Psoas muscle (tissue), 8 donors: ENCODE measurements around the gene ESYT3. TPM values are rescaled to one million over a fixed set of nuclear protein-coding genes. Genes with fewer than 3 reads are reported as not detected.

ENCODE experiments used
- ATAC-seq, 4 donors: fragments of 200-7000 bp; cut with Tn5 transposase; one replicate each; pipeline ENCODE4 v1.9.1; 2020; ENCODE audit warnings: moderate library complexity in 3 of 4, mild to moderate bottlenecking in 2 of 4
- DNase-seq, 2 donors: peaks; one replicate each; pipeline ENCODE4 v3.0.0-alpha.2; 2020
- H3K27ac ChIP-seq: fragments of 200-600 bp; one replicate; pipeline ENCODE4 v1.8.0; 2022
- H3K27me3 ChIP-seq, 3 donors: fragments of 200-600 bp in 1 of 3; one replicate each; pipeline versions ENCODE4 v1.6.1 to v1.8.0; 2013 to 2022; ENCODE audit warnings: low read length in 2 of 3, mild to moderate bottlenecking in 2 of 3, moderate library complexity in 1 of 3; ENCODE audit not compliant: insufficient read depth in 3 of 3
- H3K36me3 ChIP-seq, 2 donors: fragments of 200-600 bp in 1 of 2; one replicate each; pipeline versions ENCODE4 v1.6.1 to v1.8.0; 2013 to 2022; ENCODE audit warnings: low read depth in 1 of 2, mild to moderate bottlenecking in 1 of 2, moderate library complexity in 1 of 2; ENCODE audit not compliant: insufficient read depth in 1 of 2
- H3K4me1 ChIP-seq: fragments of 200-600 bp; one replicate; pipeline ENCODE4 v1.8.0; 2022
- H3K4me3 ChIP-seq: fragments of 200-600 bp; one replicate; pipeline ENCODE4 v1.8.0; 2022; ENCODE audit warnings: mild to moderate bottlenecking
- H3K9me3 ChIP-seq: fragments of 200-600 bp; one replicate; pipeline ENCODE4 v1.8.0; 2022
- WGBS, 3 donors: extraction: QIAGEN DNeasy Blood & Tissue Kit; methylation state at CpG; one replicate each; pipeline versions ENCODE4 v1.1.6 to v1.1.7; 2013; 5-methylcytosine and 5-hydroxymethylcytosine counted together
- intact Hi-C, 2 donors: fragments of 100-400 bp; cut with DNase I; formaldehyde crosslinking; loops; one replicate each; pipeline versions ENCODE4 v1.11.0 to v1.14.2; 2022
- polyA plus RNA-seq, 3 donors: library from polyadenylated mRNA; stranded (reverse); fragments of 200-250 nt; gene quantifications; one replicate each; pipeline ENCODE4 v1.2.3, GENCODE V29; 2013
- total RNA-seq, 4 donors: library from RNA; stranded (reverse); fragmentation: NEBNext Ultra II Directional in 2 of 4; extraction: Animal tissue kit (Norgen Biotek cat#: 25700) in 2 of 4; gene quantifications; one replicate each; pipeline versions ENCODE4 v1.2.1 to v1.2.4, GENCODE V29; 2021 to 2023
- TF ChIP-seq, protein P1 (sequence below): fragments of 200-600 bp; IDR thresholded peaks from one replicate; pipeline ENCODE4 v1.8.0; 2022; ENCODE audit warnings: antibody characterized with exemption
- donor health status: healthy with polysubstance abuse.
- donor health status: DM: no; HTN: no; CAD: no; lungs with moderate emphysema.
- donor health status: Bipolar disorder and iron deficiency.
- donor health status: healthy.
- donor health status: DM: yes; HTN: yes; CAD: no.
- donor health status: DM: no; HTN: no; CAD: no.
- donor health status: DM: no; HTN: no; CAD: no.
- donor health status: DM: yes; HTN: yes; CAD: no.

Gene ESYT3
- total and polyA plus RNA-seq, 7 donors = 0.35 to 4.5 (median 2.0) TPM

DNA sequence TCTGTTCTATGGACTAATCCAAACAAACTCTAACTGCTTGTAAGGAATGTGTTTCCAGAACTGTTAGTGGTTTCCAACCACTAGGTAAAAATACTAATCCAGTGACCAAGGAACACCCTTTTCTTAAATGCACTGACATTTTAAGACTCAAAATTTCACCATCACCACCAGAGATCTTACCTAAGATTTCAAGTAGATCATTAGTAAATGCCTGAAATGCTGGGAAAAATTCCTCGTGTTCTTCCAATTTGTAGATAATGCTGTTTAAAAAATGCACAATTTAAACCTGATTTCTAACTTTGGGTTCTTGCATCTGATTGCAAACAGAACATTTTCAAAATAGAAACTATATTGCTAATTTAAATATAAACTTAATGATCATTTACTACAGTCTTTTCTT, 63.4 kb downstream of the ESYT3 start:
- intact Hi-C loops = no loop called here
- Histone ChIP-seq H3K27me3 (no peaks in the 10 kb centered on the region), H3K9me3 (no peaks in the 10 kb centered on the region), H3K4me3 (no peak overlapping the region), H3K27ac (no peak overlapping the region), H3K36me3 (peaks cover 0 to 9% of the 10 kb centered on the region in 2 donors), H3K4me1 (peaks cover 22% of the 10 kb centered on the region)
- TF ChIP-seq, protein P1, sequence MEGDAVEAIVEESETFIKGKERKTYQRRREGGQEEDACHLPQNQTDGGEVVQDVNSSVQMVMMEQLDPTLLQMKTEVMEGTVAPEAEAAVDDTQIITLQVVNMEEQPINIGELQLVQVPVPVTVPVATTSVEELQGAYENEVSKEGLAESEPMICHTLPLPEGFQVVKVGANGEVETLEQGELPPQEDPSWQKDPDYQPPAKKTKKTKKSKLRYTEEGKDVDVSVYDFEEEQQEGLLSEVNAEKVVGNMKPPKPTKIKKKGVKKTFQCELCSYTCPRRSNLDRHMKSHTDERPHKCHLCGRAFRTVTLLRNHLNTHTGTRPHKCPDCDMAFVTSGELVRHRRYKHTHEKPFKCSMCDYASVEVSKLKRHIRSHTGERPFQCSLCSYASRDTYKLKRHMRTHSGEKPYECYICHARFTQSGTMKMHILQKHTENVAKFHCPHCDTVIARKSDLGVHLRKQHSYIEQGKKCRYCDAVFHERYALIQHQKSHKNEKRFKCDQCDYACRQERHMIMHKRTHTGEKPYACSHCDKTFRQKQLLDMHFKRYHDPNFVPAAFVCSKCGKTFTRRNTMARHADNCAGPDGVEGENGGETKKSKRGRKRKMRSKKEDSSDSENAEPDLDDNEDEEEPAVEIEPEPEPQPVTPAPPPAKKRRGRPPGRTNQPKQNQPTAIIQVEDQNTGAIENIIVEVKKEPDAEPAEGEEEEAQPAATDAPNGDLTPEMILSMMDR = no peak
- DNase-seq = no peak
- 95 to 100% (median 99%) methylated on average over 1 of the region's 1 CpG for WGBS, 3 donors
- ATAC-seq = no peak

DNA sequence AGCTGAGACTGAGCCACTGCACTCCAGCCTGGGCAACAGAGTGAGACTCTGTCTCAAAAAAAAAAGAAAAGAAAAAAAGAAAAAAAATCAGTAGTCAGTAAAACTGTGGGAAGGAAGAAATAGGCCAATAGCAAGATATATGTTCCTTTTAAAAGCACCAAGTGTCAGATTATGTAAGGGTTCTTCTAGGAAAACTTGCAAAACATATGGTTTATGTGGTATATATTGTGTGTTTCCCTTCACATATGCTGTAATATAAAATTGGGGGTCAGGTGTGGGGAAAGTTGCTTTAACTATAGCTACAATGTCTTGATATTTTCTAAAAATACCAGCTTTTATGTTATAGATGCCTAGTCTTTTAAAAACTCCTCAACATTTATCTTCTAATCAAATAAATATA, 64.6 kb downstream of the ESYT3 start:
- DNase-seq = no peak
- H3K4me3 ChIP-seq = no peak overlapping the region
- ATAC-seq = no peak
- intact Hi-C loops = no loop called here
- peaks cover 11% of the 10 kb centered on the region for H3K4me1 ChIP-seq
- peaks cover 0 to 15% of the 10 kb centered on the region in 2 donors for H3K36me3 ChIP-seq
- TF ChIP-seq, protein P1 = no peak
- H3K9me3 ChIP-seq = no peaks in the 10 kb centered on the region
- no peaks in the 10 kb centered on the region for H3K27me3 ChIP-seq
- no peak overlapping the region for H3K27ac ChIP-seq

DNA sequence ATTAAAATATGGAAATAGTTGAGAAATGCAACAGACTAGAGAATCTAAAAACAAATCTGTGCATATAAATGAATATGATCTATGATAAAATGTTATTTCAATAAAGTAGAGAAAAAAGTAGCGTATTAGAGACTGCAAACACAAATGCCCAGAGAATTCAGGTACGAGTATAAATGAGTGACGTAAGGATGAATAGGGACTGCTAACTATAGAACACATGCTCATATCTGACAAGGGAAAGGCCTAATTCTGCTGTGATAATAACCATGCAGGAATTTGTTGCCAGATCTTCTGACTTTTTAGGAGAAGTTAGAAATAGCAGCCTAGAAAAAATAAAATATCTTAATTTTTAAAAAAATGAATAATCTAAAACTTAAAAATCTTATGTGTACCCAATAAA, 73.1 kb downstream of the ESYT3 start:
- no peak for DNase-seq
- WGBS, 3 donors = 94 to 98% (median 95%) methylated on average over 3 of the region's 3 CpGs
- TF ChIP-seq, protein P1 = no peak
- Histone ChIP-seq H3K27me3 (no peaks in the 10 kb centered on the region), H3K9me3 (no peaks in the 10 kb centered on the region), H3K36me3 (peaks cover 0 to 19% of the 10 kb centered on the region in 2 donors), H3K27ac (no peak overlapping the region), H3K4me3 (no peak overlapping the region), H3K4me1 (no peaks in the 10 kb centered on the region)
- intact Hi-C loops = no loop called here
- ATAC-seq = no peak

DNA sequence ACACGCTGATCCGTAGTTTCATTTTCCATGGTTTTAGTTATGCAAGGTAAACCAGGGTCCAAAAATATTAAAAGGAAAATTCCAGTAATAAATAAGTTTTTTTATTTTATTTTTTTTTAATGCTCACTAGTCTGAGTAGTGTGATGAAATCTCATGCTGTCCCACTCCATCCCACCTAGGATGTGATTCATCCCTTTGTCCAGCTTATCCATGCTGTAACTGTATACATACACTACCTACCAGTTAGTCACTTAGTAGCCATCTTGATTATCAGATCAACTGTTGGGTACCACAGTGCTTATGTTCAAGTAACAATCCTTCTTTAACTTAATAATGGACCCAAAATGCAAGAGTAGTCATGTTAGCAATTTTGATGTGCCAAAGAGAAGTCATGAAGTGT, 75.2 kb downstream of the ESYT3 start:
- intact Hi-C loops = no loop called here

DNA sequence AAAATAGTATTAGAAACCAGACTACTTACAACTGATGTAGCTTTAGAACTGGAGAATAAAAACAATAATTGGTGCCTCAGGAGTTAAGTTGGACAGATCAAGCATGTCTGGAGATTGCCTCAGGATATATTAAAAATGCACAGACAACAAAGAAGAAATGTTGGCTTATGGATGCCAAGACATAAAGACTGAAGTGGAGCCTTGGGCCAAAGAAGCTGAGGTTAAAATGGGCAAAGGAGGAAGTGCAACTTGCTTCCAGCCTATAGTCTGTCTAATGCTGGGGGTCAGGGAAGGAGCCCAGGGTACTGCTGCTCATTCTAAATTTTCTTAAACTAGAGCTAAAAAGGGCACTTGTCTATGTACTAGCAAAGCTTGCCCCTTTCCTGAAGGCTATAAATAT, 77.5 kb downstream of the ESYT3 start:
- DNase-seq = no peak
- H3K4me3 ChIP-seq = no peak overlapping the region
- intact Hi-C loops = no loop called here
- H3K27ac ChIP-seq = no peak overlapping the region
- peaks cover 5% of the 10 kb centered on the region for H3K4me1 ChIP-seq
- H3K9me3 ChIP-seq = no peaks in the 10 kb centered on the region
- H3K36me3 ChIP-seq = peaks cover 0 to 12% of the 10 kb centered on the region in 2 donors
- TF ChIP-seq, protein P1 = no peak
- no peak for ATAC-seq
- H3K27me3 ChIP-seq = no peaks in the 10 kb centered on the region

More for the DNA sequence above, 75.2 kb downstream of the ESYT3 start:
- DNase-seq (no peak), ATAC-seq (no peak)
- H3K4me1 ChIP-seq = peaks cover 5% of the 10 kb centered on the region
- no peaks in the 10 kb centered on the region for H3K27me3 ChIP-seq
- TF ChIP-seq, protein P1 = no peak
- WGBS, 3 donors = 91 to 95% (median 94%) methylated on average over 2 of the region's 2 CpGs
- no peaks in the 10 kb centered on the region for H3K9me3 ChIP-seq
- H3K27ac ChIP-seq = no peak overlapping the region
- H3K4me3 ChIP-seq = no peak overlapping the region
- H3K36me3 ChIP-seq = peaks cover 0 to 12% of the 10 kb centered on the region in 2 donors
